PC-9 (cell line): ENCODE data around the gene ZBTB7C.

Experiments
- CTCF ChIP-seq: fragments of 200-600 bp; sonication (generic); conservative IDR thresholded peaks from 2 replicates; pipeline ENCODE4 v1.6.1; 2017; ENCODE audit warnings: mixed run types, antibody characterized with exemption, mild to moderate bottlenecking, moderate library complexity
- EZH2 ChIP-seq: fragments of 200-600 bp; sonication (generic); IDR thresholded peaks from 2 replicates; pipeline ENCODE4 v1.8.0; 2017; ENCODE audit warnings: antibody characterized with exemption, low read depth

GRCh38 chr18:48270929-48271328 lies 138.3 kb downstream of the ZBTB7C start:
- TF ChIP-seq CTCF (no peak), EZH2 (no peak)
